ENCODE results near the gene RNF5. TPM values are rescaled to one million over a fixed set of nuclear protein-coding genes. Genes with fewer than 3 reads are reported as not detected.

The RNF5 gene
- total RNA-seq, 3 donors from 2014 or later = 56.3 to 78.0 (median 70.5) TPM

- intact Hi-C loops (cut with DNase I; ENCODE audit: low total_unique reads) = no loop called here
- H3K27me3 ChIP-seq = no peaks in the 10 kb centered on the region
- H3K27ac ChIP-seq = peak overlapping the region; percentile 89 to 98
- H3K4me1 ChIP-seq = peaks cover 0 to 11% of the 10 kb centered on the region in 2 donors
- TF ChIP-seq, protein P1, sequence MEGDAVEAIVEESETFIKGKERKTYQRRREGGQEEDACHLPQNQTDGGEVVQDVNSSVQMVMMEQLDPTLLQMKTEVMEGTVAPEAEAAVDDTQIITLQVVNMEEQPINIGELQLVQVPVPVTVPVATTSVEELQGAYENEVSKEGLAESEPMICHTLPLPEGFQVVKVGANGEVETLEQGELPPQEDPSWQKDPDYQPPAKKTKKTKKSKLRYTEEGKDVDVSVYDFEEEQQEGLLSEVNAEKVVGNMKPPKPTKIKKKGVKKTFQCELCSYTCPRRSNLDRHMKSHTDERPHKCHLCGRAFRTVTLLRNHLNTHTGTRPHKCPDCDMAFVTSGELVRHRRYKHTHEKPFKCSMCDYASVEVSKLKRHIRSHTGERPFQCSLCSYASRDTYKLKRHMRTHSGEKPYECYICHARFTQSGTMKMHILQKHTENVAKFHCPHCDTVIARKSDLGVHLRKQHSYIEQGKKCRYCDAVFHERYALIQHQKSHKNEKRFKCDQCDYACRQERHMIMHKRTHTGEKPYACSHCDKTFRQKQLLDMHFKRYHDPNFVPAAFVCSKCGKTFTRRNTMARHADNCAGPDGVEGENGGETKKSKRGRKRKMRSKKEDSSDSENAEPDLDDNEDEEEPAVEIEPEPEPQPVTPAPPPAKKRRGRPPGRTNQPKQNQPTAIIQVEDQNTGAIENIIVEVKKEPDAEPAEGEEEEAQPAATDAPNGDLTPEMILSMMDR (IDR thresholded peaks at IDR 0.05) = no peak
- no peak for TF ChIP-seq POLR2A (IDR thresholded peaks at IDR 0.05)
- H3K9me3 ChIP-seq = no peaks in the 10 kb centered on the region
- H3K36me3 ChIP-seq = no peaks in the 10 kb centered on the region
- DNase-seq (ENCODE audit: low spot score in 2 of 2) = no peak
- peak overlapping the region; percentile 76 to 84 (median 82) for H3K4me3 ChIP-seq
Measured at GRCh38 chr6:32152769-32153563, 25.2 kb upstream of the RNF5 start.

DNA sequence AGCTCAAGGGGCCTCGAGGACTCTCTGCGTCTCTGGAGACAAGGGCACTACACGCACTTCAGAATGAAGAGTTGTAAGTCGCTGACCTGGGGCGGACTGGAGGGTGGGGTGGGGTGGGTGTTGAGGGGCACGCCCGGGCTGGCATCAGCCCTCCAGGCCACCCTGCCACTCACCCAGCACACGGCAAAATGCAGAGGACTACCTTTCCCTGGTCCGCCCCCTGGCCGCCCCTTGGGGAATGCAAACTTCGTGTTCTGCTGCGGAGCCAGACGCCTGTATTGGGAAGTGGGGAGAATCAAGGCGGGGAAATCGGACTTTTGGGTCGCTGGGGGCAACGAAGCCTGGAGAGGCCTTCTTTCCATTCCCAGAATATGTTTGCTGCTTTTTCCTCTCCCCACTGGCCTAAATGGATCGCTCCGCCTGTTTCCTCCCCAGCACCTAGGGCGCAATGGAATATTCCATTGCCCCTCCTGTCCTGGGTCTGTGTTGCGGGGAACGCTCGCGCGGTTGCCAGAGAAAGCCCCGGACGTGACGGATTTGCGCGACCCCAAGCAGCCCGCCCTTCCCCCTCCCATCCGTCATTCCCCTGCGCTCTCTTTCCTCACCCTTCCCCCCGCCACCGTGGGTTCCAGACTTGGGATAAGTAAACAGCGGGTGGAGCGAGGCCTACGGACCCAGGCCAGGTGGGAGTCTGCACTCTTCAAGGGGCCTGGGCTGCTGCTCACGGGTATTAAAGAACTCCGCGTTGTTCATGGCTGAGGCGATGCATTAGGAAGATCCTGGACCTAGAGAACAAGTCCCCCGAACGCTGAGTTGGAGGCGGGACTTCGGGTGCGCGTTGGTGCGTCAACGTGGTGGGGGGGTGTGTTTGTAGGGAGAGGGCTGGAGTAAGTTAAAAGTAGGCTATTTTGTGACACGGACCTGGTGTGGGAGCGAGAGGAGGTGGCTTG lies 24.4 kb upstream of the RNF5 start, which contains the start of gene PPT2:
PPT2 (plus strand) TSS at position 578 of the 950 bp plus-strand sequence. CDS start 454 bp downstream, outside the sequence.
- Histone ChIP-seq H3K27me3 (no peaks in the 10 kb centered on the region), H3K4me3 (peak within 1 kb of the TSS; percentile 76 to 84 (median 82)), H3K4me1 (peaks cover 0 to 11% of the 10 kb centered on the region in 2 donors), H3K27ac (peak within 1 kb of the TSS; percentile 89 to 98), H3K36me3 (no peaks in the 10 kb centered on the region), H3K9me3 (no peaks in the 10 kb centered on the region)
- peak; percentile 84 to 86 for DNase-seq (ENCODE audit: low spot score in 2 of 2)
- intact Hi-C loops (cut with DNase I; ENCODE audit: low total_unique reads) = no loop called here
- peak; percentile 17 for TF ChIP-seq POLR2A (IDR thresholded peaks at IDR 0.05)
- peak; percentile 73 to 87 (median 82) for TF ChIP-seq POLR2AphosphoS5 (IDR thresholded peaks at IDR 0.05)
- TF ChIP-seq, protein P1 (IDR thresholded peaks at IDR 0.05) = peak in 1 of 3 donors; percentile 18

DNA sequence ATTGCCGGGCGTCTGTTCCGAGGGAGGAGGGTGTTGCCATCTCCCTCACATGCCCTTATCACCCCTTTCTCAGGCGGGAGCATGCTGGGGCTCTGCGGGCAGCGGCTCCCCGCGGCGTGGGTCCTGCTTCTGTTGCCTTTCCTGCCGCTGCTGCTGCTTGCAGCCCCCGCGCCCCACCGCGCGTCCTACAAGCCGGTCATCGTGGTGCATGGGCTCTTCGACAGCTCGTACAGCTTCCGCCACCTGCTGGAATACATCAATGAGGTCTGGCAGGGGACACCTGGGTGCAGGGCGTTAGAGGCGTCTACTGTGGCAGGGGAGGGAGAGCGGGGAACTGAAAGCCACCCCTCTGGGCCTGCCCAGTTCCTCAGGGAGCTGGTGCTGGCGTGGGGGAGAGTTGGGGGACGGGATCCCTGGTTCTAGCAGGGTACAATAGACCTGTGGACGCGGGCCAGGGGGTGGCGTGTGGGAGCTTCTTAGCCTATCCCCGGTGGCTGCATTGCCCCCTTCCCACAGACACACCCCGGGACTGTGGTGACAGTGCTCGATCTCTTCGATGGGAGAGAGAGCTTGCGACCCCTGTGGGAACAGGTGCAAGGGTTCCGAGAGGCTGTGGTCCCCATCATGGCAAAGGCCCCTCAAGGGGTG lies 23.6 kb upstream of the RNF5 start:
- peaks cover 0 to 11% of the 10 kb centered on the region in 2 donors for H3K4me1 ChIP-seq
- TF ChIP-seq POLR2AphosphoS5 (IDR thresholded peaks at IDR 0.05) = no peak
- TF ChIP-seq, protein P1 (IDR thresholded peaks at IDR 0.05) = peak; percentile 39 to 70 (median 50)
- no peak for TF ChIP-seq POLR2A (IDR thresholded peaks at IDR 0.05)
- no peaks in the 10 kb centered on the region for H3K36me3 ChIP-seq
- DNase-seq (ENCODE audit: low spot score in 2 of 2) = peak; percentile 61 to 69
- intact Hi-C loops (cut with DNase I; ENCODE audit: low total_unique reads) = no loop called here
- H3K4me3 ChIP-seq = peak overlapping the region; percentile 76 to 84 (median 82)
- no peaks in the 10 kb centered on the region for H3K9me3 ChIP-seq
- H3K27me3 ChIP-seq = no peaks in the 10 kb centered on the region
- peak overlapping the region; percentile 89 to 98 for H3K27ac ChIP-seq

- no peak for DNase-seq (ENCODE audit: low spot score in 2 of 2)
- TF ChIP-seq POLR2AphosphoS5 (IDR thresholded peaks at IDR 0.05) (no peak), POLR2A (IDR thresholded peaks at IDR 0.05) (no peak)
- TF ChIP-seq, protein P1 (IDR thresholded peaks at IDR 0.05) = no peak
- Histone ChIP-seq H3K9me3 (no peaks in the 10 kb centered on the region), H3K27ac (no peak overlapping the region), H3K4me1 (peaks cover 0 to 11% of the 10 kb centered on the region in 2 donors), H3K27me3 (no peaks in the 10 kb centered on the region), H3K36me3 (no peaks in the 10 kb centered on the region), H3K4me3 (no peak overlapping the region)
- intact Hi-C loops (cut with DNase I; ENCODE audit: low total_unique reads) = no loop called here
Measured at GRCh38 chr6:32156891-32157290, 21.3 kb upstream of the RNF5 start.
